AG04449 (cell line): ENCODE results near the gene TAOK3.

Source experiments
- CTCF ChIA-PET: fragments of 350-600 bp; formaldehyde crosslinking; extraction: SDS; loops from one replicate; lab custom pipeline; 2021; ENCODE audit warnings: antibody characterized with exemption; lab: Yijun Ruan, JAX
- POLR2A ChIA-PET: fragments of 400-600, 350-600 bp; formaldehyde crosslinking; extraction: SDS; loops from one replicate; lab custom pipeline; 2020; ENCODE audit warnings: antibody characterized with exemption, inconsistent platforms; lab: Yijun Ruan, JAX
- DNase-seq: peaks from one replicate; pipeline ENCODE4 v3.0.0-alpha.2; 2010; ENCODE audit warnings: low read depth, low spot score
- H3K4me3 ChIP-seq: 2 replicates; pipeline ENCODE4 v1.5.1; 2011; ENCODE audit warnings: low read depth, mild to moderate bottlenecking, control low read depth, low read length
- CTCF ChIP-seq: IDR thresholded peaks from one replicate; pipeline ENCODE4 v1.5.1; 2011; ENCODE audit warnings: mild to moderate bottlenecking, moderate library complexity, low read length, control low read depth, inconsistent platforms; ENCODE audit not compliant: insufficient read depth; ENCODE audit errors: missing control alignments

TAOK3 gene

GRCh38 chr12:118213452-118213851, 159.3 kb downstream of the TAOK3 start:
- no peak for TF ChIP-seq CTCF
- CTCF ChIA-PET = interaction anchor here (0.8 to 2.4 kb wide), 2 partner anchors 162 to 164 kb away, joined by 3 to 16 read pairs; partner anchors contain the start of gene SUDS3
- POLR2A ChIA-PET = no interaction called here

GRCh38 chr12:118212606-118213005, 160.1 kb downstream of the TAOK3 start:
- H3K4me3 ChIP-seq = no peak overlapping the region
- DNase-seq = no peak
- no peak for TF ChIP-seq CTCF
- ChIA-PET POLR2A (no interaction called here), CTCF (interaction anchor here (2.4 kb wide), 1 partner anchor 165 kb away, joined by 16 read pairs; the partner anchor contains the start of gene SUDS3)

More at GRCh38 chr12:118213452-118213851, 159.3 kb downstream of the TAOK3 start:
- DNase-seq = no peak
- H3K4me3 ChIP-seq = no peak overlapping the region

- H3K4me3 ChIP-seq = no peak overlapping the region
- ChIA-PET CTCF (interaction anchor here (1.2 to 1.4 kb wide), 2 partner anchors 45 to 170 kb away, joined by 3 to 4 read pairs; partner anchors contain the start of gene SUDS3), POLR2A (no interaction called here)
- DNase-seq = no peak
- no peak for TF ChIP-seq CTCF
Measured at GRCh38 chr12:118206107-118206412, 166.6 kb downstream of the TAOK3 start.

GRCh38 chr12:118193958-118194357, 178.7 kb downstream of the TAOK3 start:
- no peak overlapping the region for H3K4me3 ChIP-seq
- POLR2A ChIA-PET = no interaction called here
- DNase-seq = no peak
- TF ChIP-seq CTCF = no peak
- CTCF ChIA-PET = interaction anchor here (1.2 to 5.2 kb wide), 4 partner anchors 12 to 184 kb away, joined by 4 to 74 read pairs (median 6); partner anchors contain the start of gene SUDS3

GRCh38 chr12:118193477-118193876, 179.2 kb downstream of the TAOK3 start:
- no peak for TF ChIP-seq CTCF
- H3K4me3 ChIP-seq = no peak overlapping the region
- ChIA-PET POLR2A (no interaction called here), CTCF (interaction anchor here (1.6 to 5.2 kb wide), 2 partner anchors 28 to 182 kb away, joined by 3 to 74 read pairs; partner anchors contain the start of gene SUDS3)
- DNase-seq = no peak

- H3K4me3 ChIP-seq = peak overlapping the region; percentile 64
- DNase-seq = no peak
- POLR2A ChIA-PET = interaction anchor here (1.4 kb wide), 1 partner anchor 186 kb away, joined by 4 read pairs; the partner anchor contains the start of gene SUDS3
Measured at GRCh38 chr12:118190266-118190665, 182.4 kb downstream of the TAOK3 start.

More at GRCh38 chr12:118190266-118190665, 182.4 kb downstream of the TAOK3 start:
- CTCF ChIA-PET = interaction anchor here (2.6 to 5.2 kb wide), 2 partner anchors 8 to 185 kb away, joined by 24 to 74 read pairs; partner anchors contain the start of gene SUDS3
- no peak for TF ChIP-seq CTCF
